ENCODE measurements around the gene FBXO44.

FBXO44 gene

DNA sequence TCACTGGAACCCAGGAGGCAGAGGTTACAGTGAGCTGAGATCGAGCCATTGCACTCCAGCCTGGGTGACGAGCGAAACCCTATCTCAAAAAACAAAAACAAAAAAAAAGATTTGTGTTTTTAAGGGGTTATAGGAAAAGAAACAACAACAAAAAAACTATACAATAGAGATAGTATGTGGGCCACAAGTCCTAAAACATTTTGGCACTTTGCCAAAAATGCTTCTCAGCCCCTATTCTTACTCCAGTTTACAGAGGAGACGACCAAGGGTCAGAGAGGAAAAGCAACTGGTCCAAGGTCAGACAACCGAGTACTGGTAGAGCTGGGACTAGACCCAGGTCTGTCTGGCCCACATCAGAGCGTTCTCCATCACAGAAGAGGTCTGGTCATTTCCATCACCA, 3.0 kb downstream of the FBXO44 start:
- H3K36me3 Mint-ChIP-seq (ENCODE audit: low read depth): peaks cover 8% of the 10 kb centered on the region
- H3K27ac Mint-ChIP-seq: no peak overlapping the region
- no peak overlapping the region for H3K4me3 Mint-ChIP-seq

DNA sequence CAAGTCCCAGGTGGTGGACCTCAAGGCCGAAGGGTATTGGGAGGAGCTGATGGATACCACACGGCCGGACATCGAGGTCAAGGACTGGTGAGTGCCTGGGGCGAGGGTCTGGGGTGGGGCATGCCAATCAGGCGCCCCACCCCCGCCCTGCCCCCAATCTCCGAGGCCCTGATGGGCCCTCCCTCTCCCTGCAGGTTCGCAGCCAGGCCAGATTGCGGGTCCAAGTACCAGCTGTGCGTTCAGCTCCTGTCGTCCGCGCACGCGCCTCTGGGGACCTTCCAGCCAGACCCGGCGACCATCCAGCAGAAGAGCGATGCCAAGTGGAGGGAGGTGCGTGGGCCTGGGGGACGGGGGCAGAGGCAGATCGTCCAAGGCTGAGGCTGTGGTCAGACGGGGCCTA, 3.9 kb downstream of the FBXO44 start:
- TF ChIP-seq, protein P1, sequence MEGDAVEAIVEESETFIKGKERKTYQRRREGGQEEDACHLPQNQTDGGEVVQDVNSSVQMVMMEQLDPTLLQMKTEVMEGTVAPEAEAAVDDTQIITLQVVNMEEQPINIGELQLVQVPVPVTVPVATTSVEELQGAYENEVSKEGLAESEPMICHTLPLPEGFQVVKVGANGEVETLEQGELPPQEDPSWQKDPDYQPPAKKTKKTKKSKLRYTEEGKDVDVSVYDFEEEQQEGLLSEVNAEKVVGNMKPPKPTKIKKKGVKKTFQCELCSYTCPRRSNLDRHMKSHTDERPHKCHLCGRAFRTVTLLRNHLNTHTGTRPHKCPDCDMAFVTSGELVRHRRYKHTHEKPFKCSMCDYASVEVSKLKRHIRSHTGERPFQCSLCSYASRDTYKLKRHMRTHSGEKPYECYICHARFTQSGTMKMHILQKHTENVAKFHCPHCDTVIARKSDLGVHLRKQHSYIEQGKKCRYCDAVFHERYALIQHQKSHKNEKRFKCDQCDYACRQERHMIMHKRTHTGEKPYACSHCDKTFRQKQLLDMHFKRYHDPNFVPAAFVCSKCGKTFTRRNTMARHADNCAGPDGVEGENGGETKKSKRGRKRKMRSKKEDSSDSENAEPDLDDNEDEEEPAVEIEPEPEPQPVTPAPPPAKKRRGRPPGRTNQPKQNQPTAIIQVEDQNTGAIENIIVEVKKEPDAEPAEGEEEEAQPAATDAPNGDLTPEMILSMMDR (IDR thresholded peaks at IDR 0.05): no peak
- no peak for DNase-seq
- Mint-ChIP-seq H3K27me3 (ENCODE audit: low read depth, poor library complexity) (peaks cover 45% of the 10 kb centered on the region), H3K27ac (no peak overlapping the region), H3K4me3 (no peak overlapping the region), H3K4me1 (peaks cover 10% of the 10 kb centered on the region), H3K36me3 (ENCODE audit: low read depth) (peaks cover 8% of the 10 kb centered on the region), H3K9me3 (no peaks in the 10 kb centered on the region)

More for the DNA sequence above, 3.0 kb downstream of the FBXO44 start:
- H3K27me3 Mint-ChIP-seq (ENCODE audit: low read depth, poor library complexity): peaks cover 45% of the 10 kb centered on the region
- H3K9me3 Mint-ChIP-seq: no peaks in the 10 kb centered on the region
- peaks cover 10% of the 10 kb centered on the region for H3K4me1 Mint-ChIP-seq
- no peak for DNase-seq
- TF ChIP-seq, protein P1 (IDR thresholded peaks at IDR 0.05): no peak

DNA sequence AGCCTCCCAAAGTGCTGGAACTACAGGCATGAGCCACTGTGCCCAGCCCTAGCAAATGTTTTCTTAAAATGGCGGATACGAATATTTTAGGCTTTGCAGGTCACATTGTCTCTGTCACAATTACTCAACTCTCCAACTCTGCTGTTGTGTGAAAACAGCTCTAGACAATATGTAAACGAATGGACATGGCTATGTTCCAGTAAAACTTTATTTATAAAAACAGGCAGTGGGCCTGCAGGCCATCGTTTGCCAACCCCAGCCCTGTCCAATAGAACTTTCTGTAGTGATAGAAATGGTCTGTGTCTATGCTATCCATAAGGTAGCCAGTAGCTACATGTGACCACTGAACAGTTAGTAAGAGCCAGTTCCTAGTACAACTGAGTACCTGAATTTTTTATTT, 5.1 kb downstream of the FBXO44 start:
- TF ChIP-seq, protein P1 (IDR thresholded peaks at IDR 0.05): no peak
- DNase-seq: no peak
- Mint-ChIP-seq H3K36me3 (ENCODE audit: low read depth) (peaks cover 8% of the 10 kb centered on the region), H3K4me1 (peaks cover 10% of the 10 kb centered on the region), H3K27ac (no peak overlapping the region), H3K27me3 (ENCODE audit: low read depth, poor library complexity) (peaks cover 44% of the 10 kb centered on the region), H3K4me3 (no peak overlapping the region), H3K9me3 (no peaks in the 10 kb centered on the region)

DNA sequence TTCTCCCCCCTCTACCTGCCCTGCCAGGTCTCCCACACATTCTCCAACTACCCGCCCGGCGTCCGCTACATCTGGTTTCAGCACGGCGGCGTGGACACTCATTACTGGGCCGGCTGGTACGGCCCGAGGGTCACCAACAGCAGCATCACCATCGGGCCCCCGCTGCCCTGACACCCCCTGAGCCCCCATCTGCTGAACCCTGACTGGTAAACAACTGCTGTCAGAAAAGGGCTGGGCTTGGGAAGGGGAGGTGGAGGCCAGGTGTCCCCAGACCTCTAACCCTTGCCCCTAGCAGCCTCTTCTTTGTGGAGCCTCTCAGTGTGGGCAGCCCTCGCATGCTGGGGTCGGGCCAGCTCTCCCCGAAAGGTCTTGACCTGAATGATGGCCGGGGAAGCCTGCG, 6.4 kb downstream of the FBXO44 start:
- peaks cover under 1% of the 10 kb centered on the region for H3K4me1 Mint-ChIP-seq
- peak overlapping the region; percentile 96 for H3K27ac Mint-ChIP-seq
- H3K27me3 Mint-ChIP-seq (ENCODE audit: low read depth, poor library complexity): peaks cover 43% of the 10 kb centered on the region
- no peaks in the 10 kb centered on the region for H3K9me3 Mint-ChIP-seq
- TF ChIP-seq, protein P1 (IDR thresholded peaks at IDR 0.05): no peak
- H3K4me3 Mint-ChIP-seq: no peak overlapping the region
- peaks cover 8% of the 10 kb centered on the region for H3K36me3 Mint-ChIP-seq (ENCODE audit: low read depth)
- DNase-seq: no peak

DNA sequence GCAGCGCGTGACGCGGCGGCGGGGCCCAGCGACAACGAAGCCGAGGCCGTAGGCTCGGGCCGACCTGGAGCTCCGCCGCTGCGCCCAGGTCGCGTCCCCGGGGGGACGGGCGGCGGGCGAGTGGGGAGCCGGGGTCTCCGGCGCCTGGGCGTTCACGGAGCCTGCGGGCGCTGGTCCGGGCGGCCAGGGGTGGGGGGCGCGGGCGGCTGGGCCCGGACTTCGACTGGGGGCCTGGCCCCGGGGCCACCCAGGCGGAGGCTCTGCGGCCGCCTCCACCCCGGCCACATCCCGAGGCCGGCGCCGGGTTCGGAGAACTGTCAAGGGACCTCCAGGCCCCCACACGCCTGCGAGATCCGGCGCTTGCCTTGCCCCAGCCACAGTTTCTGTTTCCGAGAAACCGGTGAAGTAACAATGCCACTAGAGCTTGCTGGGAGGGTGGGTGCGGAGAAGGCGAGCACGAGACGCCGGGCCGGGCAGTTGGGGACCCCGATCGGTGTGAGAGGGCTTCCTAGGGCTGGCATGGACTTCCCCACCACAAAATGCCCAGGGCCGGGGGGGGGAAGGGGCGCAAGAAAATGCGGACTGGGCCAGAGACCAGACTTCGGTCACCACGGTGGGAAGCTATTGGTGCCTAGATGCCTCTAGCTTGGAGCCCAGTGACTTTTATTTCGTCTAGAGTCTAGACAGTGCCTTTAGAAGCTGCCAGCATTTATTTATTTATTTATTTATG, 9.8 kb downstream of the FBXO44 start:
- Mint-ChIP-seq H3K4me3 (peak overlapping the region; percentile 71), H3K27me3 (ENCODE audit: low read depth, poor library complexity) (peaks cover 47% of the 10 kb centered on the region), H3K27ac (no peak overlapping the region), H3K9me3 (no peaks in the 10 kb centered on the region), H3K36me3 (ENCODE audit: low read depth) (peaks cover 18% of the 10 kb centered on the region), H3K4me1 (peaks cover 8% of the 10 kb centered on the region)
- peak; percentile 47 for DNase-seq
- TF ChIP-seq, protein P1 (IDR thresholded peaks at IDR 0.05): no peak

DNA sequence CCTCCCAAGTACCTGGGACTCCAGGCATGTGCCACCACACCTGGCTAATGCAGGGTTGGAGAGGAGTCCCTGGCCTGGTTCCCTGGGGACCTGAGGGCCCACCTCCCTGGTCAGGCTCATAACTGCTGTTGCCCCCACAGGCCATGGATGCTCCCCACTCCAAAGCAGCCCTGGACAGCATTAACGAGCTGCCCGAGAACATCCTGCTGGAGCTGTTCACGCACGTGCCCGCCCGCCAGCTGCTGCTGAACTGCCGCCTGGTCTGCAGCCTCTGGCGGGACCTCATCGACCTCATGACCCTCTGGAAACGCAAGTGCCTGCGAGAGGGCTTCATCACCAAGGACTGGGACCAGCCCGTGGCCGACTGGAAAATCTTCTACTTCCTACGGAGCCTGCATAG, 13.8 kb downstream of the FBXO44 start:
- H3K36me3 Mint-ChIP-seq (ENCODE audit: low read depth): peaks cover 22% of the 10 kb centered on the region
- TF ChIP-seq, protein P1 (IDR thresholded peaks at IDR 0.05): no peak

More for the DNA sequence above, 13.8 kb downstream of the FBXO44 start:
- no peaks in the 10 kb centered on the region for H3K9me3 Mint-ChIP-seq
- H3K27ac Mint-ChIP-seq: no peak overlapping the region
- peak; percentile 27 for DNase-seq
- H3K4me1 Mint-ChIP-seq: peaks cover 8% of the 10 kb centered on the region
- no peak overlapping the region for H3K4me3 Mint-ChIP-seq
- peaks cover 28% of the 10 kb centered on the region for H3K27me3 Mint-ChIP-seq (ENCODE audit: low read depth, poor library complexity)
